Neutrophil (primary cell): ENCODE results near the gene RBM10.

Experiments used
- H3K27ac ChIP-seq: fragments of 200-600 bp; sonication (generic); 2 replicates; pipeline ENCODE4 v1.5.1; 2016; ENCODE audit warnings: mild to moderate bottlenecking, moderate library complexity
- H3K27me3 ChIP-seq: fragments of 200-600 bp; sonication (generic); 2 replicates; pipeline ENCODE4 v1.6.0; 2016; ENCODE audit warnings: mild to moderate bottlenecking
- H3K36me3 ChIP-seq: fragments of 200-600 bp; sonication (generic); 2 replicates; pipeline ENCODE4 v1.5.1; 2017
- H3K4me1 ChIP-seq, 2 experiments: fragments of 200-600 bp in 1 of 2; sonication (generic) in 1 of 2; 1 replicate in 1 of 2; 2 replicates in 1 of 2; pipeline versions ENCODE4 v1.5.1 to v1.6.1; 2013 to 2016; ENCODE audit warnings: low read depth in 1 of 2, low read length in 1 of 2, mild to moderate bottlenecking in 1 of 2, moderate library complexity in 1 of 2; ENCODE audit not compliant: control insufficient read depth in 1 of 2, insufficient read depth in 1 of 2
- H3K4me3 ChIP-seq, 2 experiments: fragments of 200-600 bp in 1 of 2; sonication (generic) in 1 of 2; 1 replicate in 1 of 2; 2 replicates in 1 of 2; pipeline ENCODE4 v1.5.1; 2013 to 2016; ENCODE audit warnings: low read depth in 1 of 2, low read length in 1 of 2, mild to moderate bottlenecking in 1 of 2, moderate library complexity in 1 of 2
- H3K9me3 ChIP-seq: fragments of 200-600 bp; sonication (generic); 2 replicates; pipeline ENCODE4 v1.5.1; 2016
- TF ChIP-seq, protein P1 (sequence below): fragments of 200-600 bp; sonication (generic); IDR thresholded peaks from 2 replicates; pipeline ENCODE4 v1.5.1; 2016; ENCODE audit warnings: antibody characterized with exemption

RBM10 gene

DNA sequence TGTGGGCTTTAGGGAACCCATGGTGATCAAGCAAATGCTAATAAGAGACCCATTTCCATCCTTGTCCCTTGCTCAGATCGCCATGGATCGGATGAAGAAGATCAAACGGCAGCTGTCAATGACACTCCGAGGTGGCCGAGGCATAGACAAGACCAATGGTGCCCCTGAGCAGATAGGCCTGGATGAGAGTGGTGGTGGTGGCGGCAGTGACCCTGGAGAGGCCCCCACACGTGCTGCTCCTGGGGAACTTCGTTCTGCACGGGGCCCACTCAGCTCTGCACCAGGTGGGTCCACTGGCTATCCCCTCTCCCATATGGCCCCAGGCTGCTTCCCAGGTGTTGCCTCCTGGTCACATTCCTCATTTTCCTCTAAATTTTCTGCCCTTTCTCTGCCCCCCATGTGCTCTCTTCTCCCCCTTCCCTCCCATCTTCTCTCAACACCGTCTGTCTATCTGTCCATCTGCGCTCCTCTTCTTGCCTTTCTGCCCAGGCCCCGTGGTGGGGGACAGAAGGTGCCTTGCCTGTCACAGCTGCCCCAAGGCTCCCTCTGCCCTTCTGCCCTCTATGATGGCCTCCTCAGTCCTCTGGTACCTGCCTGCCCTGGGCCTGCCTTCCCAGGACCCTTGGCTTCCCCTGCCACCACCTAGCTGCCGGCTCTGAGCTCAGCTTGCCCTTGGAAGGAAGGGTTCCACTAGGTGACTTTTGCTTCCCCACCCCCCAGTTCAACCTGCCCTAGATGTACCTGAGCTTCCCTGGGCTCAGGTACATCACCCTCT lies 78.6 kb downstream of the RBM10 start:
- H3K9me3 ChIP-seq: no peaks in the 10 kb centered on the region
- H3K27me3 ChIP-seq: no peaks in the 10 kb centered on the region
- H3K27ac ChIP-seq: no peak overlapping the region
- TF ChIP-seq, protein P1, sequence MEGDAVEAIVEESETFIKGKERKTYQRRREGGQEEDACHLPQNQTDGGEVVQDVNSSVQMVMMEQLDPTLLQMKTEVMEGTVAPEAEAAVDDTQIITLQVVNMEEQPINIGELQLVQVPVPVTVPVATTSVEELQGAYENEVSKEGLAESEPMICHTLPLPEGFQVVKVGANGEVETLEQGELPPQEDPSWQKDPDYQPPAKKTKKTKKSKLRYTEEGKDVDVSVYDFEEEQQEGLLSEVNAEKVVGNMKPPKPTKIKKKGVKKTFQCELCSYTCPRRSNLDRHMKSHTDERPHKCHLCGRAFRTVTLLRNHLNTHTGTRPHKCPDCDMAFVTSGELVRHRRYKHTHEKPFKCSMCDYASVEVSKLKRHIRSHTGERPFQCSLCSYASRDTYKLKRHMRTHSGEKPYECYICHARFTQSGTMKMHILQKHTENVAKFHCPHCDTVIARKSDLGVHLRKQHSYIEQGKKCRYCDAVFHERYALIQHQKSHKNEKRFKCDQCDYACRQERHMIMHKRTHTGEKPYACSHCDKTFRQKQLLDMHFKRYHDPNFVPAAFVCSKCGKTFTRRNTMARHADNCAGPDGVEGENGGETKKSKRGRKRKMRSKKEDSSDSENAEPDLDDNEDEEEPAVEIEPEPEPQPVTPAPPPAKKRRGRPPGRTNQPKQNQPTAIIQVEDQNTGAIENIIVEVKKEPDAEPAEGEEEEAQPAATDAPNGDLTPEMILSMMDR: no peak
- peaks cover 53% of the 10 kb centered on the region for H3K36me3 ChIP-seq
- peaks cover 14 to 23% of the 10 kb centered on the region in 2 experiments for H3K4me1 ChIP-seq
- no peak overlapping the region for H3K4me3 ChIP-seq

DNA sequence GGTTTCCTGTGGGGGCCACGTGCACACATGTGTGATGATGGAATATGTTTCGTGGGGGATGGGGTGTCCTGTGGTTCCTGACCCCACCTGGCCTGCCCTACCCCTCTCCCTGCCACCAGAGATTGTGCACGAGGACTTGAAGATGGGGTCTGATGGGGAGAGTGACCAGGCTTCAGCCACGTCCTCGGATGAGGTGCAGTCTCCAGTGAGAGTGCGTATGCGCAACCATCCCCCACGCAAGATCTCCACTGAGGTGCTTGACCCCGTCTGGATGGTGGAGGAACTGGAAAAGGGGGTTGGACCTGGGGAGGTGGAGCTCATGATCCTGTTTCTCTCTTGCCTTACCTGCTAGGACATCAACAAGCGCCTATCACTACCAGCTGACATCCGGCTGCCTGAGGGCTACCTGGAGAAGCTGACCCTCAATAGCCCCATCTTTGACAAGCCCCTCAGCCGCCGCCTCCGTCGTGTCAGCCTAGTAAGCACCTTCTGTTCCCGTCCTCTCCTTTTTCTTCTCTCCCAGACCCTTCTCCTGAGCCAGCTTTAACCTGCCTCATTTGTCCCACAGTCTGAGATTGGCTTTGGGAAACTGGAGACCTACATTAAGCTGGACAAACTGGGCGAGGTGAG lies 79.4 kb downstream of the RBM10 start:
- Histone ChIP-seq H3K27ac (no peak overlapping the region), H3K36me3 (peaks cover 55% of the 10 kb centered on the region), H3K4me1 (peaks cover 10 to 20% of the 10 kb centered on the region in 2 experiments), H3K4me3 (no peak overlapping the region), H3K9me3 (no peaks in the 10 kb centered on the region), H3K27me3 (no peaks in the 10 kb centered on the region)
- TF ChIP-seq, protein P1: no peak

DNA sequence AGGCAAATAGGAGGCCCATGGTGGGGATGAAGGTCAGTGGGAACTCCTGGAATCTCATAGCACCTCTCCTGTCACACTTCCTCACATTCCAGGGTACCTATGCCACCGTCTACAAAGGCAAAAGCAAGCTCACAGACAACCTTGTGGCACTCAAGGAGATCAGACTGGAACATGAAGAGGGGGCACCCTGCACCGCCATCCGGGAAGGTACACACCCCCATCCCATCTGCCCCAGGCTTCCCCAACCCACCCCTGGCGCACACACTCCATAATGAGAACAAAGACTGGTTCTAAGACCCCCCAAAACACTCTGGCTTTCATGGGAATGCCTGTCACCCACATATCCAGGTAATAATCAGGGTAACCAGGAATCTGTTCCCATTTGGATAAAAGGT lies 79.9 kb downstream of the RBM10 start:
- Histone ChIP-seq H3K4me1 (peaks cover 5 to 14% of the 10 kb centered on the region in 2 experiments), H3K27ac (no peak overlapping the region), H3K4me3 (no peak overlapping the region), H3K9me3 (no peaks in the 10 kb centered on the region), H3K27me3 (no peaks in the 10 kb centered on the region), H3K36me3 (peaks cover 55% of the 10 kb centered on the region)
- TF ChIP-seq, protein P1: no peak

DNA sequence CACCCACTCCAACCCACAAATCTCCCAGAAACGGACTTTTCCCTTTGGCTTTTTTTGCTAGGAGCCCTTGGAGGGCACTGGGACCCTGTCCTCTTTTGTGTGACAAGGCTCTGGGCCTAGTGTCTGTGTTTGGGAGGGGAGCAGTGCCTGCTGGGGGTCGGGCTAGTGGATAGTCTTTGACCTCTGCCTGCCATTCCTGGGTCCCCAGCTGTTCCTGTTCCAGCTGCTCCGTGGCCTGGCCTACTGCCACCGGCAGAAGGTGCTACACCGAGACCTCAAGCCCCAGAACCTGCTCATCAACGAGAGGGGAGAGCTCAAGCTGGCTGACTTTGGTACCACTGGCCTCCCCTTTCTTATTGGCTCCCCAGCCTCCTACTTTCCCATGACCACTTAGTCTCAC lies 81.0 kb downstream of the RBM10 start:
- Histone ChIP-seq H3K9me3 (no peaks in the 10 kb centered on the region), H3K4me3 (no peak overlapping the region), H3K27ac (no peak overlapping the region), H3K36me3 (peaks cover 55% of the 10 kb centered on the region), H3K27me3 (no peaks in the 10 kb centered on the region), H3K4me1 (peaks cover 0 to 3% of the 10 kb centered on the region in 2 experiments)
- TF ChIP-seq, protein P1: no peak

DNA sequence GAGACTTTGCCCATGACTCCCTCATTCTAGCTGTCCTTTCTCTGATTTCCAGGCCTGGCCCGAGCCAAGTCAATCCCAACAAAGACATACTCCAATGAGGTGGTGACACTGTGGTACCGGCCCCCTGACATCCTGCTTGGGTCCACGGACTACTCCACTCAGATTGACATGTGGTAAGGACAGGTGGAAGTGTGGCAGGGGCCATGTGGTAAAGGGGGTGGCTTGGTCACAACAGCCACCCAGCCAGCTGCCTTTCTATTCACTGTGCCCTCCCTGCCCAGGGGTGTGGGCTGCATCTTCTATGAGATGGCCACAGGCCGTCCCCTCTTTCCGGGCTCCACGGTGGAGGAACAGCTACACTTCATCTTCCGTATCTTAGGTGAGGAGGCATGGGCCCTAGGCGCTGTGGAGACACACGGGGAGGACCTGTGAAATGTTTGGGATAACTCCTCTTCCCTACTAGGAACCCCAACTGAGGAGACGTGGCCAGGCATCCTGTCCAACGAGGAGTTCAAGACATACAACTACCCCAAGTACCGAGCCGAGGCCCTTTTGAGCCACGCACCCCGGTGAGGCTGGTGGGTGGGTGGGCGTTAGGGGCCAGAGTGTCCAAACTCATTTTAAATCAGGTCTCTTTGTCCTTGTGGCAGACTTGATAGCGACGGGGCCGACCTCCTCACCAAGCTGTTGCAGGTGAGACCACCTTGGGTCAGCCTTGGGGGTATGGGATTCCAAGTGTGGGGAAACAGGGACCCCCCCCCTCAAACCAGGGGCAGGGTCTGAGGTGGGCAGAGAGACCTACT lies 81.7 kb downstream of the RBM10 start:
- Histone ChIP-seq H3K4me3 (no peak overlapping the region), H3K27me3 (no peaks in the 10 kb centered on the region), H3K27ac (no peak overlapping the region), H3K9me3 (no peaks in the 10 kb centered on the region), H3K4me1 (no peaks in the 10 kb centered on the region), H3K36me3 (peaks cover 55% of the 10 kb centered on the region)
- TF ChIP-seq, protein P1: no peak
